Suprapubic skin (tissue), 4 donors: ENCODE results near the gene KIAA1217.

Experiments used
- EP300 ChIP-seq: sonication (generic); formaldehyde crosslinking; IDR thresholded peaks from one replicate; pipeline ENCODE4 v1.6.1; 2017; ENCODE audit warnings: antibody characterized with exemption
- POLR2A ChIP-seq, 2 donors: fragments of 450-650 bp; IDR thresholded peaks; one replicate each; pipeline ENCODE4 v1.6.1; 2017; ENCODE audit warnings: antibody characterized with exemption in 2 of 2, mild to moderate bottlenecking in 2 of 2, moderate library complexity in 2 of 2
- POLR2AphosphoS5 ChIP-seq, 3 donors: sonication (generic); formaldehyde crosslinking; IDR thresholded peaks; one replicate each; pipeline ENCODE4 v1.6.1; 2017; ENCODE audit warnings: antibody characterized with exemption in 3 of 3
- TF ChIP-seq, protein P1 (sequence below), 2 donors: fragments of 200-600 bp in 1 of 2; fragments of 450-650 bp in 1 of 2; sonication (generic) in 1 of 2; IDR thresholded peaks; one replicate each; pipeline ENCODE4 v1.5.1; 2016 to 2019; ENCODE audit warnings: antibody characterized with exemption in 2 of 2, mild to moderate bottlenecking in 1 of 2, moderate library complexity in 1 of 2

DNA sequence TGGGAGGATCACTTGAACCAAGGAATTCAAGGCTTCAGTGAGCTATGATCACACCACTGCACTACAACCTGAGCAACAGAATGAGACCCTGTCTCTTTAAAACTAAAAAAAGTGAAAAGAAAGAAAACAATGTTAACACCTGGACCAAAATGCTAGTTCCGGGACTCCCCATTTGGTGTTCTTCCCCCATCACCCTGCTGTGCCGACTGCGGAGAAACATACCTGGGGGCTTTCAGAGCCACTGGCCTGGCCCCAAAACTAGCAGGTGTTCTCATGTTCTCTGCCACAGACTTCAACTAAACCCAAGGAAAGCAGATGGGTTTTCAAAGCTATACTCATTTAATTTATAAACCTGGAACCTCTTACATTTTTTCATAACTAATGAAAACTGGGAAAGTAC, 250.9 kb downstream of the KIAA1217 start:
- TF ChIP-seq, protein P1, sequence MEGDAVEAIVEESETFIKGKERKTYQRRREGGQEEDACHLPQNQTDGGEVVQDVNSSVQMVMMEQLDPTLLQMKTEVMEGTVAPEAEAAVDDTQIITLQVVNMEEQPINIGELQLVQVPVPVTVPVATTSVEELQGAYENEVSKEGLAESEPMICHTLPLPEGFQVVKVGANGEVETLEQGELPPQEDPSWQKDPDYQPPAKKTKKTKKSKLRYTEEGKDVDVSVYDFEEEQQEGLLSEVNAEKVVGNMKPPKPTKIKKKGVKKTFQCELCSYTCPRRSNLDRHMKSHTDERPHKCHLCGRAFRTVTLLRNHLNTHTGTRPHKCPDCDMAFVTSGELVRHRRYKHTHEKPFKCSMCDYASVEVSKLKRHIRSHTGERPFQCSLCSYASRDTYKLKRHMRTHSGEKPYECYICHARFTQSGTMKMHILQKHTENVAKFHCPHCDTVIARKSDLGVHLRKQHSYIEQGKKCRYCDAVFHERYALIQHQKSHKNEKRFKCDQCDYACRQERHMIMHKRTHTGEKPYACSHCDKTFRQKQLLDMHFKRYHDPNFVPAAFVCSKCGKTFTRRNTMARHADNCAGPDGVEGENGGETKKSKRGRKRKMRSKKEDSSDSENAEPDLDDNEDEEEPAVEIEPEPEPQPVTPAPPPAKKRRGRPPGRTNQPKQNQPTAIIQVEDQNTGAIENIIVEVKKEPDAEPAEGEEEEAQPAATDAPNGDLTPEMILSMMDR (IDR thresholded peaks at IDR 0.05) = no peak
- TF ChIP-seq POLR2AphosphoS5 (IDR thresholded peaks at IDR 0.05) = no peak
- no peak for TF ChIP-seq POLR2A (IDR thresholded peaks at IDR 0.05)
- TF ChIP-seq EP300 = no peak
